Measurements from ENCODE around the gene DOCK1.

Gene DOCK1

DNA sequence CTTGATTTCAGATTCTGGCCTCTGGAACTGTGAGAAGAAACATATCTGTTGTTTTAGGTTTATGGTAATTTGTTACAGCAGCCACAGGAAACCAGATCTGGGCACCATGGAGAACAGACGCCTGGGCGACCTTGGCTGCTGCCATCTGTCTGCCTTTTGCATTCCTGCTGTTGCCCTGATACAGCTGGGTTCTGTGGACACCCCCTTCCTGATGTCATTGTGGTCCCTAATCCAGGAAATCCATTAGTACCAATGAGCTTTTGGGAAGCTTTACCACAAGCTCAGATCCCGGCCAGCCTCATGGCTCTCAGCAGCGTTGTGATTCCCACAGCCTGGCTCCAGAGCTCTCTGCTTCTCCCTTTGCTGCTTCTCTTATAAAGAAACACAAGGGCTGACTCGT lies 469.7 kb downstream of the DOCK1 start:
- no peak for DNase-seq (ENCODE audit: low read depth in 2 of 2)
- no peak overlapping the region for H3K4me3 ChIP-seq (replicated peaks in 1 of 2; ENCODE audit: low read depth in 2 of 2, low read length in 2 of 2)
- TF ChIP-seq, protein P1, sequence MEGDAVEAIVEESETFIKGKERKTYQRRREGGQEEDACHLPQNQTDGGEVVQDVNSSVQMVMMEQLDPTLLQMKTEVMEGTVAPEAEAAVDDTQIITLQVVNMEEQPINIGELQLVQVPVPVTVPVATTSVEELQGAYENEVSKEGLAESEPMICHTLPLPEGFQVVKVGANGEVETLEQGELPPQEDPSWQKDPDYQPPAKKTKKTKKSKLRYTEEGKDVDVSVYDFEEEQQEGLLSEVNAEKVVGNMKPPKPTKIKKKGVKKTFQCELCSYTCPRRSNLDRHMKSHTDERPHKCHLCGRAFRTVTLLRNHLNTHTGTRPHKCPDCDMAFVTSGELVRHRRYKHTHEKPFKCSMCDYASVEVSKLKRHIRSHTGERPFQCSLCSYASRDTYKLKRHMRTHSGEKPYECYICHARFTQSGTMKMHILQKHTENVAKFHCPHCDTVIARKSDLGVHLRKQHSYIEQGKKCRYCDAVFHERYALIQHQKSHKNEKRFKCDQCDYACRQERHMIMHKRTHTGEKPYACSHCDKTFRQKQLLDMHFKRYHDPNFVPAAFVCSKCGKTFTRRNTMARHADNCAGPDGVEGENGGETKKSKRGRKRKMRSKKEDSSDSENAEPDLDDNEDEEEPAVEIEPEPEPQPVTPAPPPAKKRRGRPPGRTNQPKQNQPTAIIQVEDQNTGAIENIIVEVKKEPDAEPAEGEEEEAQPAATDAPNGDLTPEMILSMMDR (IDR thresholded peaks at IDR 0.05; ENCODE audit: low read depth, low read length), result no peak

DNA sequence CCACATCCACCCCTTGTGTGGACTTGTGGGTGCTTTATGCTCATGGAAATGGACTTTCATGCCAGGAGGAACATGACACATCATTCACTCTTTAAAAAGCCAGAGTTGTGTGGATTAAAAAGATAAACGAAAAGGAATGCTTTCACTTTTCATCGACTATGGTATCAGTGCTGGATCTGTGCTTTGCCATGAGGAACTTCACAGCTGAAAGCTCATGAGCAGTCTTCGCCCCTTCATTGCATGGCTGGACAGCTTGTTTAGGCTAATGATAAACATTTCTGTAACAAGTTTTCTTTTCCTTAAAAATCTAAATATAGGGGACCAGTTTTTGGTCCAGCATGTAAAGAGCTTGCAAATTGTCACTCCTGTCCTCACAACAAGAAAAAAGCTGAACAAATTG lies 470.2 kb downstream of the DOCK1 start:
- DNase-seq (ENCODE audit: low read depth in 2 of 2), result no peak
- TF ChIP-seq, protein P1 (IDR thresholded peaks at IDR 0.05; ENCODE audit: low read depth, low read length), result no peak
- H3K4me3 ChIP-seq (replicated peaks in 1 of 2; ENCODE audit: low read depth in 2 of 2, low read length in 2 of 2), result no peak overlapping the region

DNA sequence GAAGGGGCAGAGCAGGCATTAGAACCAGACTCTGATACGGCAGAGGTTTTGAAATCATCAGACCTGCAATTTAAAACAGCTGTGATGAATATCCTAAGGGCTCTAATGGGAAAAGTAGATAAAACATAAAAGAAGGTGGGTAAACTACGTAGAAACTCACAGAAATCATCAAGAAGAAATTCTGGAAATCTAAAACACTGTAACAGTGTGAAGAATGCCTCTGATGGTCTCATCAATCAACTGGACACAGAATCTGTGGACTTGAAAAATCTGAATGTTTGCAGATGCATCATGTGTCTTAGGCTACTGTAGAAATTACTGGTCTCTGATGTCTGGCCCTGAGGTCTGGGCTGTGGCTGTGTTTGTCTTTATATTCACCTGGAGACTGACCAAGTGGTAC lies 470.8 kb downstream of the DOCK1 start:
- H3K4me3 ChIP-seq (replicated peaks in 1 of 2; ENCODE audit: low read depth in 2 of 2, low read length in 2 of 2), result no peak overlapping the region
- DNase-seq (ENCODE audit: low read depth in 2 of 2), result no peak
- TF ChIP-seq, protein P1 (IDR thresholded peaks at IDR 0.05; ENCODE audit: low read depth, low read length), result no peak

DNA sequence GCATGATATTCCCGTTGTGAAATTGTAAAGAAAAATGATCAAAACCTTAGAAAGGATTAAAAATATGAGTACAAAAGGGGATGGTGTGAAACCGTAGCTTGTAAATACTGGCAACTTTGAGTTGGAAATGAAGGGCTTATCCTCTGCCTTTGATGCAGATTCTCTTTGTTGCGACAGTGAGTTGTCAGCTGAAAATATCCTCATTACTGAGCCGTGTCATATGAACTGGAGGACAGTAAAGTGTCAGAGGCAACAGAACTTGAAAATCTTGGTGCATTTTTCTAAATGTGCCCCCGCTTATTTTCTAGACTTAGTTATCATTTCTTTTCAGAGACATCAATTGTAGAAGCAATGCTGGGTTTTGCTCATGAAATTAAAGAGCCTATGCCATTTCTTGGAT lies 473.4 kb downstream of the DOCK1 start:
- TF ChIP-seq, protein P1 (IDR thresholded peaks at IDR 0.05; ENCODE audit: low read depth, low read length), result no peak
- DNase-seq (ENCODE audit: low read depth in 2 of 2), result no peak
- H3K4me3 ChIP-seq (replicated peaks in 1 of 2; ENCODE audit: low read depth in 2 of 2, low read length in 2 of 2), result no peak overlapping the region

DNA sequence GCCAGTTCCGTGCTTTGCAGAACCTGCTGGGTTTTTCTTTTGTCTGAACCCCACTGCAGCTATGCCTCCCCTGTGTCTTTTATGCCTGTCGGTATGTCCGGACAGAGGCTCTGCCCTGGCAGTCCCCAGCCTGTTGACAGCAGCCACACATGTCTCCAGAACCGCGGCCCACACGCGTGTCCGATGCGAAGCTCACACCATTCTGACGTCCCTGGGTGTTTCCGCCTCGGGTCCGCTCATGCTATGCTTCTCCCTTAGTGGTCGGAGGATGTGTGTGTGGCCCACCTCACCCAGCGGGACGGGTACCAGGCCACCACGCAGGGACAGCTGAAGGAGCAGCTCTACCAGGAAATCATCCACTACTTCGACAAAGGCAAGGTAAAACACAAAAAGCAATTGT lies 479.3 kb downstream of the DOCK1 start:
- no peak for DNase-seq (ENCODE audit: low read depth in 2 of 2)
- no peak overlapping the region for H3K4me3 ChIP-seq (replicated peaks in 1 of 2; ENCODE audit: low read depth in 2 of 2, low read length in 2 of 2)
- TF ChIP-seq, protein P1 (IDR thresholded peaks at IDR 0.05; ENCODE audit: low read depth, low read length), result no peak

DNA sequence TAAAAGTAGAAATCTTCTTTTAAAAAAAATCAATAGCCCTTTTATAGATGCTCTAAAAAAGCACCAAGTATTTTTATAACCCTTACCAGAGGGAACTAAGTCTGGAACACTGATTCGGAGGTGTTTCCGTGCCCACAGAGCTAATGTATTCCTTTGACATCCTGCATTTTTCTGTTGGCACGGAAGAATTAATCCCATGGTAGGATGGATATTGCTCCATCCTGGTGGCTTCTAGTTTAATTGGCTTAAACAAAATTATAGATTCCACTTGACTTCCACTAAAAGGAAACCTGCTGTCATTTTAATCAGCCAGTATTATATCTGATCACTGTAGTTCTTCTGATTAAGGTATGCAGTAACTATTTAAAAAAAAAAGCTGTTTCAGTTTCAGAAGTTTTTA lies 479.8 kb downstream of the DOCK1 start:
- DNase-seq (ENCODE audit: low read depth in 2 of 2), result no peak
- TF ChIP-seq, protein P1 (IDR thresholded peaks at IDR 0.05; ENCODE audit: low read depth, low read length), result no peak
- no peak overlapping the region for H3K4me3 ChIP-seq (replicated peaks in 1 of 2; ENCODE audit: low read depth in 2 of 2, low read length in 2 of 2)

DNA sequence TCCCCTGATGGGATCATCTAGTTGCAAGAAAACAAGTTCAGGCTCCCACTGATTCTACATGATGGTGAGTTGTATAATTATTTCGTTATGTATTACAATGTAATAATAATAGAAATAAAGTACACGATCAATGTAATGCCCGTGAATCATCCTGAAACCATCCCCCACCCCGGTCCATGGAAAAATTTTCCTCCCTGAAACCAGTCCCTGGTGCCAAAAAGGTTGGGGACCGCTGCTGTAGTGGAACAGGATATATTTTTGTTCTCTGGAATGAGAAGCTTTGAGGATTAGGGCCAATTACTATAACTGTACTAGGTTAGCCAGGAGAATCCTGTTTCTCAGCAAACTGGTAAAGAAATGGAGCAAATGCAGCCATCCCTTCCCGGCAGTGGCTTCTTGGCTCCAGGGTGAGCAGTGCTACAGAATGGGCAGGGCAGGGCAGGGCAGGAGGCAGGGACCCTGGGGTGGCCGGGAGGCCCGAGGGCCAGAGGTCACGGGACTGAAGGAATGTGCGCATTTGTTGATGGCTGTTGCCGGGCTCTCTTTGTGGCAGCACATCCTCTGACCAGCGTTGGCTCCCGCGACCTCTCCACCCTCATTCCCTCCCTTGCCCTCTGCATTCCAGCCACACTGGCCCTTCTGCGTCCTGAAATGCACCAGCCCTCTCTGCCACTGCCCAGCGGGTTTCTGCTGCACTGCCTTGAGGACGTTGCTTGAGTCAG lies 481.5 kb downstream of the DOCK1 start:
- H3K4me3 ChIP-seq (replicated peaks in 1 of 2; ENCODE audit: low read depth in 2 of 2, low read length in 2 of 2), result no peak overlapping the region
- no peak for DNase-seq (ENCODE audit: low read depth in 2 of 2)
- TF ChIP-seq, protein P1 (IDR thresholded peaks at IDR 0.05; ENCODE audit: low read depth, low read length), result no peak
